ENCODE measurements around the gene MYCN. TPM values are rescaled to one million over a fixed set of nuclear protein-coding genes. Genes with fewer than 3 reads are reported as not detected.

The MYCN gene
- total and polyA plus RNA-seq, 2 of the 13 experiments (the other 11 are each of a cell fraction or from before 2014, with no cell fraction given): not detected

DNA sequence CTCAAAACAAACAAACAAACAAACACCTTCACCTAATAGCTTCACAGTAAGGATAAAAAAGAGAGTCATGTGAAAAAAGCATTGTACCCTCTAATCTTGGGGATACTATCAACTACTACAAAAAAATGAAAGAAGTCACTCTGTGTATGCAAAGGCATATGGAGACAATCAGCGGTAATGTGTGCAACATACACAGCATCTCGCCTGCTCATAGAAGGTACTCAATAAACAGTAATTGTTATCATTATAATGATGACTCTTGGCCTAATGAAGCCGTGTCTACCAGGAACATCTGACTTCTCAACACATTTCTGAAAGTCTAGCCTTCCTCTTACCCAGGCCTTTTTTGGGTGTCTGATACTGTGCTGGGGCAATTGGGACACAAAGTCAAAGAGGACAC, 55.3 kb downstream of the MYCN start:
- FAIRE-seq (no peak), DNase-seq (ENCODE audit: low spot score) (no peak), ATAC-seq (no peak)
- H3K79me2 ChIP-seq (ENCODE audit: insufficient read depth, low read length): no peaks in the 10 kb centered on the region
- H3K27me3 ChIP-seq (ENCODE audit: control insufficient read depth in 1 of 2, insufficient read depth in 2 of 2, low read length in 2 of 2): peaks cover 2 to 15% of the 10 kb centered on the region in 2 experiments; a peak in 3 of 5 replicates
- no peak overlapping the region for H3K9ac ChIP-seq (ENCODE audit: insufficient read depth, low read depth, low read length)
- ChIA-PET CTCF (ENCODE audit: low intra/inter-chr PET ratio, low total read pairs) (no interaction called here), POLR2A (no interaction called here)
- intact Hi-C loops (cut with micrococcal nuclease; ENCODE audit: unreplicated experiment) (no loop called here), in situ Hi-C loops (cut with HindIII; ENCODE audit: extremely low pct_ligation_motif_present, low pct_unique_long_range_greater_than_20kb) (no loop called here)
- BruUV-seq (replicated peaks): no TSS peak
- no peak overlapping the region for H3K4me2 ChIP-seq (ENCODE audit: low read depth, low read length)
- no peaks in the 10 kb centered on the region for H3K36me3 ChIP-seq (replicated peaks in 1 of 2; ENCODE audit: control insufficient read depth in 1 of 2, insufficient read depth in 2 of 2, low read length in 2 of 2)
- H3K4me3 ChIP-seq (replicated peaks in 1 of 3; ENCODE audit: insufficient read depth in 1 of 3, low read depth in 2 of 3, low read length in 3 of 3): no peak overlapping the region
- H3K4me1 ChIP-seq (ENCODE audit: insufficient read depth, low read length): no peaks in the 10 kb centered on the region
- H3K9me3 ChIP-seq (ENCODE audit: low read length): no peaks in the 10 kb centered on the region
- 49% methylated on average over 3 of the region's 3 CpGs for WGBS (ENCODE audit: low lambda C conversion rate)
- no peak overlapping the region for H3K27ac ChIP-seq (ENCODE audit: extremely low read length, insufficient read depth, low read length)
- H4K20me1 ChIP-seq (ENCODE audit: insufficient read depth, low read length): no peaks in the 10 kb centered on the region
- no peak overlapping the region for H2AFZ ChIP-seq (ENCODE audit: low read length)
- TF ChIP-seq ZNF567 (CRISPR knock-in tag; IDR thresholded peaks at IDR 0.05; ENCODE audit: borderline replicate concordance) (no peak), EP300 (IDR thresholded peaks at IDR 0.05; ENCODE audit: low read depth in 2 of 2, low read length in 2 of 2) (no peak), EP300 (CRISPR knock-in tag; IDR thresholded peaks at IDR 0.05; ENCODE audit: borderline replicate concordance) (no peak), RXRB (CRISPR knock-in tag; IDR thresholded peaks at IDR 0.05; ENCODE audit: borderline replicate concordance) (no peak), ZNF740 (CRISPR knock-in tag; IDR thresholded peaks at IDR 0.05) (no peak), HNRNPH1 (optimal IDR thresholded peaks at IDR 0.05; ENCODE audit: low read depth, low read length) (no peak), PRPF4 (IDR thresholded peaks at IDR 0.05; ENCODE audit: low read depth, low read length, poor library complexity, severe bottlenecking) (no peak), ZNF337 (CRISPR knock-in tag; IDR thresholded peaks at IDR 0.05; ENCODE audit: borderline replicate concordance, low read depth) (no peak), GMEB1 (CRISPR knock-in tag; IDR thresholded peaks at IDR 0.05; ENCODE audit: borderline replicate concordance) (no peak), ZBTB7B (CRISPR knock-in tag; IDR thresholded peaks at IDR 0.05) (no peak), ZNF546 (CRISPR knock-in tag; conservative IDR thresholded peaks at IDR 0.05) (no peak), THYN1 (CRISPR knock-in tag; IDR thresholded peaks at IDR 0.05; ENCODE audit: borderline replicate concordance, low read depth) (no peak), ZNF276 (CRISPR knock-in tag; IDR thresholded peaks at IDR 0.05; ENCODE audit: low read depth) (no peak)
- TF ChIP-seq, protein P1, sequence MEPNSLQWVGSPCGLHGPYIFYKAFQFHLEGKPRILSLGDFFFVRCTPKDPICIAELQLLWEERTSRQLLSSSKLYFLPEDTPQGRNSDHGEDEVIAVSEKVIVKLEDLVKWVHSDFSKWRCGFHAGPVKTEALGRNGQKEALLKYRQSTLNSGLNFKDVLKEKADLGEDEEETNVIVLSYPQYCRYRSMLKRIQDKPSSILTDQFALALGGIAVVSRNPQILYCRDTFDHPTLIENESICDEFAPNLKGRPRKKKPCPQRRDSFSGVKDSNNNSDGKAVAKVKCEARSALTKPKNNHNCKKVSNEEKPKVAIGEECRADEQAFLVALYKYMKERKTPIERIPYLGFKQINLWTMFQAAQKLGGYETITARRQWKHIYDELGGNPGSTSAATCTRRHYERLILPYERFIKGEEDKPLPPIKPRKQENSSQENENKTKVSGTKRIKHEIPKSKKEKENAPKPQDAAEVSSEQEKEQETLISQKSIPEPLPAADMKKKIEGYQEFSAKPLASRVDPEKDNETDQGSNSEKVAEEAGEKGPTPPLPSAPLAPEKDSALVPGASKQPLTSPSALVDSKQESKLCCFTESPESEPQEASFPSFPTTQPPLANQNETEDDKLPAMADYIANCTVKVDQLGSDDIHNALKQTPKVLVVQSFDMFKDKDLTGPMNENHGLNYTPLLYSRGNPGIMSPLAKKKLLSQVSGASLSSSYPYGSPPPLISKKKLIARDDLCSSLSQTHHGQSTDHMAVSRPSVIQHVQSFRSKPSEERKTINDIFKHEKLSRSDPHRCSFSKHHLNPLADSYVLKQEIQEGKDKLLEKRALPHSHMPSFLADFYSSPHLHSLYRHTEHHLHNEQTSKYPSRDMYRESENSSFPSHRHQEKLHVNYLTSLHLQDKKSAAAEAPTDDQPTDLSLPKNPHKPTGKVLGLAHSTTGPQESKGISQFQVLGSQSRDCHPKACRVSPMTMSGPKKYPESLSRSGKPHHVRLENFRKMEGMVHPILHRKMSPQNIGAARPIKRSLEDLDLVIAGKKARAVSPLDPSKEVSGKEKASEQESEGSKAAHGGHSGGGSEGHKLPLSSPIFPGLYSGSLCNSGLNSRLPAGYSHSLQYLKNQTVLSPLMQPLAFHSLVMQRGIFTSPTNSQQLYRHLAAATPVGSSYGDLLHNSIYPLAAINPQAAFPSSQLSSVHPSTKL (CRISPR knock-in tag; IDR thresholded peaks at IDR 0.05): no peak

Data from HepG2 (cell line).